Thoracic aorta (tissue), 2 donors: ENCODE data around the gene COL8A1. TPM values are rescaled to one million over a fixed set of nuclear protein-coding genes. Genes with fewer than 3 reads are reported as not detected.

Experiments
- ATAC-seq: fragments of 150-250 bp; one replicate; pipeline ENCODE4 v1.8.0; 2017; ENCODE audit warnings: low read depth; ENCODE audit not compliant: insufficient number of reproducible peaks, low FRiP score
- DNase-seq: peaks from one replicate; pipeline ENCODE4 v3.0.0-alpha.2; 2020; ENCODE audit warnings: low spot score
- H3K27ac ChIP-seq, 2 donors: fragments of 200-600 bp; sonication (generic); 1 replicate in 1 of 2; 2 replicates in 1 of 2; pipeline ENCODE4 v1.5.1; 2016; ENCODE audit warnings: mild to moderate bottlenecking in 2 of 2, moderate library complexity in 2 of 2
- H3K27me3 ChIP-seq: fragments of 200-600 bp; sonication (generic); replicated peaks from 2 replicates; pipeline ENCODE4 v1.6.0; 2016; ENCODE audit warnings: mild to moderate bottlenecking; ENCODE audit not compliant: insufficient read depth
- H3K36me3 ChIP-seq: fragments of 200-600 bp; sonication (generic); one replicate; pipeline ENCODE4 v1.5.1; 2016
- H3K4me1 ChIP-seq, 2 donors: fragments of 200-600 bp; sonication (generic); 1 replicate in 1 of 2; 2 replicates in 1 of 2; pipeline versions ENCODE4 v1.5.1 to v1.6.0; 2016; ENCODE audit warnings: low read depth in 2 of 2, mild to moderate bottlenecking in 1 of 2; ENCODE audit not compliant: control insufficient read depth in 1 of 2
- H3K4me3 ChIP-seq: fragments of 200-600 bp; sonication (generic); 2 replicates; pipeline ENCODE4 v1.5.1; 2016; ENCODE audit warnings: mild to moderate bottlenecking
- H3K9me3 ChIP-seq: fragments of 200-600 bp; sonication (generic); 2 replicates; pipeline ENCODE4 v1.5.1; 2016
- CTCF ChIP-seq: fragments of 200-600 bp; sonication (generic); IDR thresholded peaks from one replicate; pipeline ENCODE4 v1.5.1; 2019; ENCODE audit warnings: antibody characterized with exemption
- total RNA-seq, 2 donors: library from RNA; depleted of rRNA; stranded (reverse); fragments of >200 nt; gene quantifications; one replicate each; pipeline versions ENCODE4 v1.1.0 to v1.2.3, GENCODE V29; 2016

The COL8A1 gene
- total RNA-seq, 2 donors from 2014 or later, result 253 to 916 TPM

DNA sequence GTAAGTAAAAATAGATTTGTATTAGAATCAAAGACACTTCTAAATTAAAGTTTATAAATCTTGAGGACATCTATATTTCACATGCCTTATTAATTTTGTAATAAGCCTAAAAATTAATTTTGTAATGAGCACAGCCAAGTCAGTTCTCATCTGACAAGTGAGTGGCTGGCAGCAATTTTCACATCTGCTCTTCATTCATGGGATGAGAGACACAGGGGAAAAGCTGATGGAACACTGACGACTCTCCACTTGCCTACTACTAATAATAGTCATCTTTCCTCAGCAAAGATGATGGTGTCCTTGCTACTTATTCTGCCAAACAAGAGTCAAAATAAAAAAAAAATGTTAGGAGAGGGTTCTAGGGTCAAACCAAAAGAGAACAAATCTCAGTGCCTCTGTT, 164.9 kb downstream of the COL8A1 start:
- no peaks in the 10 kb centered on the region for H3K4me1 ChIP-seq
- H3K27ac ChIP-seq, result no peak overlapping the region
- no peaks in the 10 kb centered on the region for H3K36me3 ChIP-seq
- no peak for DNase-seq
- H3K9me3 ChIP-seq, result peaks cover 8% of the 10 kb centered on the region
- no peak overlapping the region for H3K4me3 ChIP-seq
- no peak for ATAC-seq
- no peak for TF ChIP-seq CTCF
- H3K27me3 ChIP-seq, result no peaks in the 10 kb centered on the region

DNA sequence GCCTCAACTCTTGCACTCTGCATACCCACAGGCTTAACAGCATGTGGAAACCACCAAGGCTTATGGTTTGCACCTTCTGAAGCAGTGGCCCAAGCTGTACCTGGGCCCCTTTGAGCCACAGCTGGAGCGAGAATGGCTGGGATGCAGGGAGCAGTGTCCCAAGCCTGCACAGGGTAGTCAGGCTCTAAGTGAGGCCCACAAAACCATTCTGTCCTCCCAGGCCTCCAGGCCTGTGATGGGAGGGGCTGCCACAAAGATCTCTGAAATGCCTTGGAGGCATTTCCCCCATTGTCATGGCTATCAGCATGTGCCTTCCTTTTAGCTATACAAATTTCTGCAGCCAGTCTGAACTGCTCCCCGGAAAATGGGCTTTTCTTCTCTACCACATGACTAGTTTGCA, 166.8 kb downstream of the COL8A1 start:
- TF ChIP-seq CTCF, result no peak
- DNase-seq (no peak), ATAC-seq (no peak)
- no peaks in the 10 kb centered on the region for H3K36me3 ChIP-seq
- peaks cover 8% of the 10 kb centered on the region for H3K9me3 ChIP-seq
- H3K4me1 ChIP-seq, result no peaks in the 10 kb centered on the region
- H3K4me3 ChIP-seq, result no peak overlapping the region
- H3K27me3 ChIP-seq, result no peaks in the 10 kb centered on the region
- H3K27ac ChIP-seq, result no peak overlapping the region

DNA sequence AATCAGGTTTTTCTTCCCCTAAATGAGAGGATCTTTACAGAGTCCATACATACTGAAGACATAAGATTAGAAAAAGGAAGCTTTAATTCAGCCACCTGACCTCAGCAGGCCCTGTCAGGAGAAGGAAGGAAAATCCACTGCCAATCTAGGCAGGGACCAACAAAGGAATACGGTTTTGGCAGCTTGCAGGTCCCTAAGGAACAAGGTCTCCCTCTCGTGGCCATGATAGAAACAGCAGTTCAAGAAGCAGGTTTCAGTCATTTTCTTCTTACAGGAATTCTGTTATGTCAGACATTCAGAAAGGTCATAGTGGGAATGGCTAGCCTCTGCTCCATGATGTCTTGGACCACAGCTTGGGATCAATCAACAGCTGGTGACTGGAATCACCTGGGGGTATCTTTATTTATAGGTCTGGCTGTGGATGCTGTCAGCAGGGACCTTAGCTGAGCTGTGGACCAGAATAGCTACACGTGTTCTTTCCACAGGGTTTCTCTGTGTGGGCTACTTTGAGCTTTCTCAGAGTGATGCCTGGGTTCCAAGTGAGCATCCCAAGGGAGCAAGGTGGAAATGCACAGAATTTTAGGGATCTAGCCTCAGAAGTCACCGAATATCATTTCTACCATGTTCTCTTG, 169.9 kb downstream of the COL8A1 start:
- DNase-seq, result no peak
- H3K9me3 ChIP-seq, result peaks cover 8% of the 10 kb centered on the region
- H3K27me3 ChIP-seq, result no peaks in the 10 kb centered on the region
- H3K4me1 ChIP-seq, result peaks cover 0 to 5% of the 10 kb centered on the region in 2 donors
- no peak overlapping the region for H3K4me3 ChIP-seq
- TF ChIP-seq CTCF, result peak; percentile 76
- H3K36me3 ChIP-seq, result no peaks in the 10 kb centered on the region
- no peak overlapping the region for H3K27ac ChIP-seq
- no peak for ATAC-seq

GRCh38 chr3:99809565-99809964, 171.2 kb downstream of the COL8A1 start:
- ATAC-seq (no peak), DNase-seq (no peak)
- Histone ChIP-seq H3K27ac (no peak overlapping the region), H3K27me3 (no peaks in the 10 kb centered on the region), H3K36me3 (no peaks in the 10 kb centered on the region), H3K4me1 (peaks cover 0 to 5% of the 10 kb centered on the region in 2 donors), H3K9me3 (peaks cover 8% of the 10 kb centered on the region), H3K4me3 (no peak overlapping the region)
- no peak for TF ChIP-seq CTCF

GRCh38 chr3:99810403-99810802, 172.0 kb downstream of the COL8A1 start:
- no peak for TF ChIP-seq CTCF

More at GRCh38 chr3:99810403-99810802, 172.0 kb downstream of the COL8A1 start:
- no peak for ATAC-seq
- peaks cover under 1% of the 10 kb centered on the region for H3K9me3 ChIP-seq
- H3K27me3 ChIP-seq, result no peaks in the 10 kb centered on the region
- H3K4me1 ChIP-seq, result peaks cover 0 to 5% of the 10 kb centered on the region in 2 donors
- DNase-seq, result no peak
- H3K27ac ChIP-seq, result no peak overlapping the region
- no peak overlapping the region for H3K4me3 ChIP-seq
- H3K36me3 ChIP-seq, result no peaks in the 10 kb centered on the region
